Measurements from ENCODE around the gene ZNF653.

- TF ChIP-seq CTCF (IDR thresholded peaks at IDR 0.05) (no peak), ZNF281 (CRISPR knock-in tag; IDR thresholded peaks at IDR 0.05) (no peak), ZNF532 (CRISPR knock-in tag; IDR thresholded peaks at IDR 0.05; ENCODE audit: borderline replicate concordance) (no peak), ATF3 (CRISPR knock-in tag; conservative IDR thresholded peaks at IDR 0.05) (no peak), ETV6 (CRISPR knock-in tag; IDR thresholded peaks at IDR 0.05) (no peak), TCF7 (CRISPR knock-in tag; IDR thresholded peaks at IDR 0.05; ENCODE audit: low read depth) (no peak), HMGXB4 (CRISPR knock-in tag; IDR thresholded peaks at IDR 0.05) (no peak), ZNF317 (CRISPR knock-in tag; IDR thresholded peaks at IDR 0.05; ENCODE audit: borderline replicate concordance, low read depth) (no peak), AFF4 (CRISPR knock-in tag; IDR thresholded peaks at IDR 0.05; ENCODE audit: borderline replicate concordance) (no peak), MAX (CRISPR knock-in tag; IDR thresholded peaks at IDR 0.05) (no peak)
Observed at GRCh38 chr19:11444059-11444458, 61.6 kb downstream of the ZNF653 start.
